Measurements from ENCODE around the gene RGS5.
"Not testable (repeated sequence)": the region's sequence is repeated elsewhere in the genome, so short reads cannot be mapped to it uniquely, and the experiment has no call there.

GRCh38 chr1:163244648-163245047 is 41.9 kb upstream of the RGS5 start:
- not testable (repeated sequence) for TF ChIP-seq CTCF (IDR thresholded peaks at IDR 0.05; ENCODE audit: insufficient read depth, low read length, poor library complexity, severe bottlenecking); EZH2phosphoT487 (conservative IDR thresholded peaks at IDR 0.05; ENCODE audit: low read length)

All from SU-DHL-6 (cell line).